AG10803 (cell line): ENCODE results near the gene HSD17B1.

Source experiments
- DNase-seq: peaks from one replicate; pipeline ENCODE4 v3.0.0; 2010; ENCODE audit warnings: low read depth
- H3K4me3 ChIP-seq: 2 replicates; pipeline ENCODE4 v1.5.1; 2011; ENCODE audit warnings: mild to moderate bottlenecking, low read length, control low read depth
- CTCF ChIP-seq: conservative IDR thresholded peaks from 2 replicates; pipeline ENCODE4 v1.5.1; 2011; ENCODE audit warnings: mild to moderate bottlenecking, low read length, control low read depth, inconsistent platforms

HSD17B1 gene

DNA sequence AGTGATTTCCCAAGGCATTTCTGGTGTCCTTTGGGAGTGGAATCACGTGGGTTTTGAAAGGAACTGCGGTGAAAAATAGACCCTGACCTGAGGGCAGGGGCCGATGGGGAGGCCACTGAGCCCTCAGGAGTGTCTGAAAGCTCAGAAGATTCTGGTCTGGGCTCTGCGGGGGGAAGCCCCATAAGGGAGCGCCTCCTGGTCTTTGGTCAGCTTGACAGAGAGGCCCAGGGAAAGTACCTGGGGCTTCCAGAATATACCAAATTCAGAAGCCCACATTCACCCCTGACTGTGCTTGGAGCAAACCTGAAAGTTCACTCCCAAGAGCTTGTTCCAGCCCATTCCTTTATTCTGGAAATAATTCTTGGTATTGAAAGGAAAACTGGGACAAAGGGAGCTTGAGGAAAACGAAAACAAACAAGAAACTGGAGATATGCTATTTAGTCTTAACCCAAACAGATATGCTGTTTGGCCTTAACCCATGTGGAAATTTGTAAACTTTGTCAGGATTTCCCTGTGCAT, 39.9 kb upstream of the HSD17B1 start:
- no peak for DNase-seq
- no peak overlapping the region for H3K4me3 ChIP-seq
- TF ChIP-seq CTCF: no peak

DNA sequence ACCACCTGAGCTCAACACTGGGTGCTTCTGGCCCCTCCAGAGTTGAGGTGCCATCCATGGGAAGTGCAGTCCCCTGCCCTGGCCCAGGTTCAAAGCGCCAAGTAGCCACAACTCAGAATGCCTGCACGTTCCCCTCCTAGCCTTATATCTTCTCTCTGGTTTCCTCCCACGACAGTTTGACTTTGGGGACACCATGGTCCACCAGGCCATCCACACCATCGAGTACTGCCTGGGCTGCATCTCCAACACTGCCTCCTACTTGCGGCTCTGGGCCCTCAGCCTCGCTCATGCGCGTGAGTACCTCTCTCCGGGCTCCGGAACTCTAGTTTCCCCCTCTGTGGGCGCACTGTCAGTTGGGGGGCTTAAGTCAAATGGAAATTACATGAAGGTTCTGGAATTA, 39.0 kb upstream of the HSD17B1 start:
- no peak overlapping the region for H3K4me3 ChIP-seq
- TF ChIP-seq CTCF: no peak
- DNase-seq: no peak

- TF ChIP-seq CTCF: no peak
- no peak for DNase-seq
- no peak overlapping the region for H3K4me3 ChIP-seq
Measured at GRCh38 chr17:42514279-42514678, 38.4 kb upstream of the HSD17B1 start.

GRCh38 chr17:42514867-42515266, 37.9 kb upstream of the HSD17B1 start:
- no peak for DNase-seq
- TF ChIP-seq CTCF: no peak
- no peak overlapping the region for H3K4me3 ChIP-seq

GRCh38 chr17:42517516-42517915, 35.2 kb upstream of the HSD17B1 start:
- DNase-seq: peak; percentile 97
- peak; percentile 95 for TF ChIP-seq CTCF
- no peak overlapping the region for H3K4me3 ChIP-seq

GRCh38 chr17:42518046-42518754, 34.5 kb upstream of the HSD17B1 start:
- TF ChIP-seq CTCF: no peak
- peak; percentile 98 for DNase-seq

More at GRCh38 chr17:42518046-42518754, 34.5 kb upstream of the HSD17B1 start:
- no peak overlapping the region for H3K4me3 ChIP-seq
